HCT116 (cell line): ENCODE data around the gene ADCY2. TPM values are rescaled to one million over a fixed set of nuclear protein-coding genes. Genes with fewer than 3 reads are reported as not detected.

Source experiments
- ATAC-seq: fragments of 200-7000 bp; cut with Tn5 transposase; 2 replicates; pipeline ENCODE4 v1.9.1; 2020; ENCODE audit warnings: mild to moderate bottlenecking, moderate library complexity
- BruUV-seq: library from RNA; stranded (reverse); fragments of 400-500 nt; replicated peaks from 2 replicates; lab custom pipeline; 2021; lab: Mats Ljungman, UMichigan
- CTCF ChIA-PET: fragments of 300-600 bp; sonication (Branson Sonifier 250); formaldehyde crosslinking; loops from one replicate; lab custom pipeline; 2021; ENCODE audit warnings: antibody characterized with exemption; lab: Charles Lee
- POLR2A ChIA-PET: fragments of 300-600, 350-600 bp; sonication (Branson Sonifier 250); formaldehyde crosslinking; loops from one replicate; lab custom pipeline; 2021; ENCODE audit warnings: antibody characterized with exemption; lab: Charles Lee
- RAD21 ChIA-PET, 2 experiments: fragments of 300-600 bp; sonication (Branson Sonifier 250); formaldehyde crosslinking; loops; one replicate each; lab custom pipeline; 2023; ENCODE audit warnings: low total read pairs in 2 of 2; ENCODE audit not compliant: uncharacterized antibody in 2 of 2, unreplicated experiment in 2 of 2, low non-redundant PET in 1 of 2; lab: Charles Lee
- DNase-seq: peaks from one replicate; pipeline ENCODE4 v3.0.0-alpha.2; 2010; ENCODE audit warnings: low read depth, low spot score
- H2AFZ ChIP-seq: fragments of 200-600 bp; shearing (Covaris generic), sonication (generic); 2 replicates; pipeline ENCODE4 v1.6.1; 2017; ENCODE audit warnings: low read depth, mixed run types, mixed read lengths, antibody characterized with exemption, low read length; ENCODE audit not compliant: poor library complexity, severe bottlenecking
- H3K27ac ChIP-seq: 2 replicates; pipeline ENCODE4 v1.5.1; 2012; ENCODE audit warnings: low read depth, low read length
- H3K27me3 ChIP-seq: fragments of 200-600 bp; sonication (generic); 2 replicates; pipeline ENCODE4 v1.6.1; 2016; ENCODE audit warnings: mixed run types, low read length, mixed read lengths; ENCODE audit not compliant: insufficient read depth
- H3K36me3 ChIP-seq, 2 experiments: fragments of 200-500 bp in 1 of 2; fragments of 200-600 bp in 1 of 2; sonication (Bioruptor generic) in 1 of 2; sonication (generic) in 1 of 2; 2 replicates each; pipeline versions ENCODE4 v1.5.1 to v1.6.1; 2014 to 2016; ENCODE audit warnings: low read length in 2 of 2, inconsistent platforms in 1 of 2, mixed read lengths in 1 of 2, mixed run types in 1 of 2; ENCODE audit not compliant: insufficient read depth in 2 of 2, control insufficient read depth in 1 of 2
- H3K4me1 ChIP-seq, 2 experiments: fragments of 200-600 bp in 1 of 2; sonication (generic) in 1 of 2; 2 replicates each; pipeline versions ENCODE4 v1.5.1 to v1.6.1; 2012 to 2017; ENCODE audit warnings: low read length in 2 of 2, inconsistent platforms in 1 of 2, mild to moderate bottlenecking in 1 of 2, mixed read lengths in 1 of 2, mixed run types in 1 of 2, moderate library complexity in 1 of 2; ENCODE audit not compliant: insufficient read depth in 2 of 2, control insufficient read depth in 1 of 2
- H3K4me2 ChIP-seq: fragments of 200-600 bp; sonication (generic); 2 replicates; pipeline ENCODE4 v1.6.1; 2017; ENCODE audit warnings: mixed run types, low read length, mixed read lengths
- H3K4me3 ChIP-seq, 2 experiments: fragments of 200-600 bp in 1 of 2; sonication (generic) in 1 of 2; replicated peaks in 1 of 2; 2 replicates each; pipeline ENCODE4 v1.5.1; 2011 to 2016; ENCODE audit warnings: low read length in 2 of 2, control low read depth in 1 of 2, low read depth in 1 of 2, mild to moderate bottlenecking in 1 of 2, mixed read lengths in 1 of 2, mixed run types in 1 of 2
- H3K79me2 ChIP-seq: fragments of 200-600 bp; sonication (generic); 2 replicates; pipeline ENCODE4 v1.6.1; 2017; ENCODE audit warnings: mild to moderate bottlenecking, mixed run types, low read length, moderate library complexity, mixed read lengths; ENCODE audit not compliant: insufficient read depth
- H3K9ac ChIP-seq: fragments of 200-600 bp; sonication (generic); 2 replicates; pipeline ENCODE4 v1.6.1; 2016; ENCODE audit warnings: low read length, mixed read lengths
- H3K9me2 ChIP-seq: fragments of 200-600 bp; sonication (generic), shearing (Covaris generic); 2 replicates; pipeline ENCODE4 v1.6.1; 2017; ENCODE audit warnings: mixed run types, mild to moderate bottlenecking, moderate library complexity; ENCODE audit not compliant: insufficient read depth
- H3K9me3 ChIP-seq, 2 experiments: fragments of 200-500 bp in 1 of 2; fragments of 200-600 bp in 1 of 2; sonication (Bioruptor generic) in 1 of 2; sonication (generic) in 1 of 2; 2 replicates each; pipeline ENCODE4 v1.6.1; 2014 to 2017; ENCODE audit warnings: low read length in 2 of 2, mixed read lengths in 2 of 2, inconsistent platforms in 1 of 2, low read depth in 1 of 2, mild to moderate bottlenecking in 1 of 2, mixed run types in 1 of 2, moderate library complexity in 1 of 2; ENCODE audit not compliant: control insufficient read depth in 1 of 2, insufficient read depth in 1 of 2
- H4K20me1 ChIP-seq: fragments of 200-600 bp; sonication (generic), shearing (Covaris generic); 2 replicates; pipeline ENCODE4 v1.6.1; 2017; ENCODE audit warnings: mixed run types, mild to moderate bottlenecking, moderate library complexity; ENCODE audit not compliant: insufficient read depth
- CBX3 ChIP-seq: IDR thresholded peaks from 2 replicates; pipeline ENCODE4 v1.6.1; 2012; ENCODE audit warnings: low read depth
- CEBPB ChIP-seq: IDR thresholded peaks from 2 replicates; pipeline ENCODE4 v1.6.1; 2012; ENCODE audit warnings: low read depth
- EZH2 ChIP-seq: fragments of 200-600 bp; sonication (generic); IDR thresholded peaks from 2 replicates; pipeline ENCODE4 v1.6.1; 2017; ENCODE audit warnings: antibody characterized with exemption, mixed run types
- FOSL1 ChIP-seq: IDR thresholded peaks from 2 replicates; pipeline ENCODE4 v1.6.1; 2012; ENCODE audit warnings: low read depth
- JUND ChIP-seq: IDR thresholded peaks from 2 replicates; pipeline ENCODE4 v1.6.1; 2012
- MAX ChIP-seq: IDR thresholded peaks from 2 replicates; pipeline ENCODE4 v1.6.1; 2012
- POLR2A ChIP-seq: IDR thresholded peaks from 2 replicates; pipeline ENCODE4 v1.7.0; 2011; ENCODE audit warnings: borderline replicate concordance; ENCODE audit not compliant: insufficient read depth, insufficient read length; ENCODE audit errors: extremely low read depth
- POLR2AphosphoS5 ChIP-seq: IDR thresholded peaks from 2 replicates; pipeline ENCODE4 v1.6.1; 2011; ENCODE audit warnings: mild to moderate bottlenecking, low read depth, low read length, moderate library complexity
- RAD21 ChIP-seq: IDR thresholded peaks from 2 replicates; pipeline ENCODE4 v1.6.1; 2012; ENCODE audit warnings: low read depth, mild to moderate bottlenecking
- REST ChIP-seq: IDR thresholded peaks from 2 replicates; pipeline ENCODE4 v1.6.1; 2012; ENCODE audit warnings: low read depth
- SIN3A ChIP-seq: IDR thresholded peaks from 2 replicates; pipeline ENCODE4 v1.6.1; 2012; ENCODE audit warnings: low read depth
- SP1 ChIP-seq: IDR thresholded peaks from 2 replicates; pipeline ENCODE4 v1.6.1; 2012; ENCODE audit warnings: low read depth
- SRF ChIP-seq: IDR thresholded peaks from 2 replicates; pipeline ENCODE4 v1.6.1; 2012; ENCODE audit warnings: low read depth
- TCF7L2 ChIP-seq: IDR thresholded peaks from 2 replicates; pipeline ENCODE4 v1.7.0; 2011; ENCODE audit warnings: borderline replicate concordance, inconsistent platforms; ENCODE audit not compliant: insufficient read depth, insufficient read length; ENCODE audit errors: extremely low read depth
- YY1 ChIP-seq: IDR thresholded peaks from 2 replicates; pipeline ENCODE4 v1.6.1; 2011; ENCODE audit warnings: low read length, low read depth, moderate library complexity, mild to moderate bottlenecking; ENCODE audit not compliant: insufficient replicate concordance; ENCODE audit errors: extremely low read depth
- ZNF274 ChIP-seq: fragments of 200-500 bp; sonication (Bioruptor generic); IDR thresholded peaks from 2 replicates; pipeline ENCODE4 v1.6.1; 2014; ENCODE audit warnings: mild to moderate bottlenecking, low read depth, low read length, inconsistent platforms
- intact Hi-C: fragments of 100-400 bp; cut with micrococcal nuclease; formaldehyde crosslinking; loops from 2 replicates; pipeline ENCODE4 v1.10.0; 2022
- total RNA-seq: library from RNA; stranded (reverse); gene quantifications from one replicate; pipeline ENCODE4 v1.2.1, GENCODE V29; 2021; ENCODE audit not compliant: unreplicated experiment

The ADCY2 gene
- total RNA-seq, 1 experiment from 2014 or later: 0.15 TPM

- Histone ChIP-seq H3K4me2 (no peak overlapping the region), H2AFZ (no peak overlapping the region), H3K27ac (no peak overlapping the region), H3K9me3 (no peaks in the 10 kb centered on the region), H3K79me2 (no peaks in the 10 kb centered on the region), H3K4me3 (no peak overlapping the region), H3K9me2 (no peaks in the 10 kb centered on the region), H3K27me3 (peaks cover 24% of the 10 kb centered on the region; the same call in 1 of the 2 replicates), H3K4me1 (no peaks in the 10 kb centered on the region), H3K36me3 (no peaks in the 10 kb centered on the region), H3K9ac (no peak overlapping the region), H4K20me1 (no peaks in the 10 kb centered on the region)
- CTCF ChIA-PET: no interaction called here
- ATAC-seq: no peak
- BruUV-seq: no TSS peak
- POLR2A ChIA-PET: no interaction called here
- RAD21 ChIA-PET: no interaction called here
- no peak for DNase-seq
- TF ChIP-seq CBX3: no peak
- no peak for TF ChIP-seq ZNF274
- TF ChIP-seq MAX: no peak
- TF ChIP-seq SRF: no peak
- no peak for TF ChIP-seq YY1
- TF ChIP-seq SIN3A: no peak
- TF ChIP-seq POLR2AphosphoS5: no peak
- TF ChIP-seq JUND: no peak
- no peak for TF ChIP-seq TCF7L2
- intact Hi-C loops: no loop called here
These were observed 383.4 kb downstream of the ADCY2 start for GRCh38 chr5:7779019-7780005.

DNA sequence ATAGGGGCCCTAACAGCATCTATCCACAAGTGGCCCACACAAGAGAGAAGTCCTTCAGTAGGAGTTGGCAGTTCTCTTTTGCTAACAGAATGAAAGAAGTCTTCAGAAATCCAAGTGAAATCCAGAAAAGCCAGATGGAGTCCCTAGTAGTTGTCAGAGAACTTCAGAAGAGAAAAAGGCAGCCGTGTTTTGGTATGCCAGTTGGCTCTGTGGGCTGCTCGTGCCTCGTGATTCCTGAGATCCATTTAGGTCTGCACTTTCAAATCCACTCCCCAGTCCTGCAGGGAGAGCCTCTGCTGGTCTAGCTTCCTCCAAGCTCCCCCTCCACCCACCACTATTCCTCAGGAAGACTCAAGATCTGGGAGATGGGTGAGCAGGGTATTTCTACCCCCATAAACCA lies 386.0 kb downstream of the ADCY2 start:
- ChIA-PET CTCF (no interaction called here), POLR2A (no interaction called here), RAD21 (no interaction called here)
- Histone ChIP-seq H3K9ac (no peak overlapping the region), H2AFZ (no peak overlapping the region), H3K79me2 (no peaks in the 10 kb centered on the region), H3K9me3 (no peaks in the 10 kb centered on the region), H3K36me3 (no peaks in the 10 kb centered on the region), H4K20me1 (no peaks in the 10 kb centered on the region), H3K4me3 (no peak overlapping the region), H3K4me1 (no peaks in the 10 kb centered on the region), H3K27me3 (peaks cover 30% of the 10 kb centered on the region), H3K9me2 (no peaks in the 10 kb centered on the region), H3K27ac (no peak overlapping the region), H3K4me2 (no peak overlapping the region)
- DNase-seq (no peak), ATAC-seq (no peak)
- intact Hi-C loops: no loop called here
- no TSS peak for BruUV-seq
- no peak for TF ChIP-seq CEBPB
- no peak for TF ChIP-seq SP1
- no peak for TF ChIP-seq REST
- no peak for TF ChIP-seq POLR2A
- TF ChIP-seq RAD21: no peak
- TF ChIP-seq EZH2: no peak
- no peak for TF ChIP-seq SRF
- no peak for TF ChIP-seq CBX3
- no peak for TF ChIP-seq ZNF274
- no peak for TF ChIP-seq TCF7L2
- TF ChIP-seq FOSL1: no peak
- no peak for TF ChIP-seq SIN3A
